ENCODE results near the gene LAMA5. TPM values are rescaled to one million over a fixed set of nuclear protein-coding genes. Genes with fewer than 3 reads are reported as not detected.

The LAMA5 gene
- polyA plus RNA-seq, 1 donor (not counting 4 experiments of a cell fraction or from before 2014, with no cell fraction given): 8.7 TPM

- no peak overlapping the region for H3K27ac ChIP-seq (ENCODE audit: control insufficient read depth, insufficient read depth, low read length)
Observed at GRCh38 chr20:62322492-62323041, 44.5 kb downstream of the LAMA5 start.

GRCh38 chr20:62321975-62322374 is 45.1 kb downstream of the LAMA5 start:
- no peak overlapping the region for H3K4me3 ChIP-seq (ENCODE audit: control insufficient read depth in 2 of 3, extremely low read depth in 1 of 3, insufficient read depth in 2 of 3, low read depth in 1 of 3, low read length in 3 of 3)
- no peak overlapping the region for H3K4me2 ChIP-seq (ENCODE audit: control insufficient read depth, extremely low read depth, insufficient read depth, low read depth, low read length)
- H3K36me3 ChIP-seq (ENCODE audit: control insufficient read depth in 2 of 2, extremely low read depth in 1 of 2, insufficient read depth in 2 of 2, low read length in 2 of 2): peaks cover 41 to 48% of the 10 kb centered on the region in 2 experiments
- no peak overlapping the region for H2AFZ ChIP-seq (ENCODE audit: control insufficient read depth, low read length)
- no peaks in the 10 kb centered on the region for H3K9me1 ChIP-seq (ENCODE audit: control insufficient read depth, extremely low read depth, insufficient read depth, low read length)
- peaks cover 7% of the 10 kb centered on the region for H3K4me1 ChIP-seq (ENCODE audit: control insufficient read depth, extremely low read depth, insufficient read depth, low read length)
- DNase-seq (ENCODE audit: low read depth, low spot score): no peak
- no peak for TF ChIP-seq CTCF (optimal IDR thresholded peaks at IDR 0.05 in 1 of 3, IDR thresholded peaks at IDR 0.05 in 1 of 3, conservative IDR thresholded peaks at IDR 0.05 in 1 of 3; ENCODE audit: extremely low read depth in 1 of 3, insufficient read depth in 2 of 3, low read length in 3 of 3)
- TF ChIP-seq EZH2 (IDR thresholded peaks at IDR 0.05; ENCODE audit: low read length): no peak
- peaks cover 4% of the 10 kb centered on the region for H4K20me1 ChIP-seq (ENCODE audit: control insufficient read depth, extremely low read depth, insufficient read depth, low read length)
- H3K27ac ChIP-seq (ENCODE audit: control insufficient read depth, insufficient read depth, low read length): no peak overlapping the region
- FAIRE-seq: no peak
- no peak overlapping the region for H3K9ac ChIP-seq (ENCODE audit: control insufficient read depth, extremely low read depth, insufficient read depth, low read length)
- no peaks in the 10 kb centered on the region for H3K79me2 ChIP-seq (ENCODE audit: control insufficient read depth, insufficient read depth, low read length)
- H3K9me3 ChIP-seq (ENCODE audit: control insufficient read depth, low read depth, low read length): no peaks in the 10 kb centered on the region
- H3K27me3 ChIP-seq (ENCODE audit: control insufficient read depth, extremely low read depth, insufficient read depth, low read length): no peaks in the 10 kb centered on the region
- dilution Hi-C loops (cut with MboI; ENCODE audit: extremely low pct_ligation_motif_present, low sequenced_read_pairs): no loop called here

More at GRCh38 chr20:62322492-62323041, 44.5 kb downstream of the LAMA5 start:
- dilution Hi-C loops (cut with MboI; ENCODE audit: extremely low pct_ligation_motif_present, low sequenced_read_pairs): no loop called here
- Histone ChIP-seq H3K9me3 (ENCODE audit: control insufficient read depth, low read depth, low read length) (no peaks in the 10 kb centered on the region), H3K4me1 (ENCODE audit: control insufficient read depth, extremely low read depth, insufficient read depth, low read length) (peaks cover under 1% of the 10 kb centered on the region), H3K27me3 (ENCODE audit: control insufficient read depth, extremely low read depth, insufficient read depth, low read length) (no peaks in the 10 kb centered on the region), H3K9me1 (ENCODE audit: control insufficient read depth, extremely low read depth, insufficient read depth, low read length) (no peaks in the 10 kb centered on the region), H3K36me3 (ENCODE audit: control insufficient read depth in 2 of 2, extremely low read depth in 1 of 2, insufficient read depth in 2 of 2, low read length in 2 of 2) (peaks cover 43 to 46% of the 10 kb centered on the region in 2 experiments), H4K20me1 (ENCODE audit: control insufficient read depth, extremely low read depth, insufficient read depth, low read length) (peaks cover 4% of the 10 kb centered on the region), H2AFZ (ENCODE audit: control insufficient read depth, low read length) (no peak overlapping the region), H3K79me2 (ENCODE audit: control insufficient read depth, insufficient read depth, low read length) (no peaks in the 10 kb centered on the region), H3K4me3 (ENCODE audit: control insufficient read depth in 2 of 3, extremely low read depth in 1 of 3, insufficient read depth in 2 of 3, low read depth in 1 of 3, low read length in 3 of 3) (no peak overlapping the region), H3K9ac (ENCODE audit: control insufficient read depth, extremely low read depth, insufficient read depth, low read length) (no peak overlapping the region), H3K4me2 (ENCODE audit: control insufficient read depth, extremely low read depth, insufficient read depth, low read depth, low read length) (no peak overlapping the region)
- TF ChIP-seq CTCF (optimal IDR thresholded peaks at IDR 0.05 in 1 of 3, IDR thresholded peaks at IDR 0.05 in 1 of 3, conservative IDR thresholded peaks at IDR 0.05 in 1 of 3; ENCODE audit: extremely low read depth in 1 of 3, insufficient read depth in 2 of 3, low read length in 3 of 3): no peak
- TF ChIP-seq EZH2 (IDR thresholded peaks at IDR 0.05; ENCODE audit: low read length): no peak
- DNase-seq (ENCODE audit: low read depth, low spot score): no peak
- no peak for FAIRE-seq

Data from keratinocyte (primary cell).